Kidney (tissue), 14 donors: ENCODE data around the gene TP63. TPM values are rescaled to one million over a fixed set of nuclear protein-coding genes. Genes with fewer than 3 reads are reported as not detected.

Experiments used
- DNase-seq, 5 donors: peaks; one replicate each; pipeline ENCODE4 v3.0.0-alpha.2; 2013 to 2020
- FAIRE-seq: peaks from 2 replicates; lab custom pipeline; 2012; peaks lifted over from hg19 to GRCh38; lab: Jason Lieb, UNC
- H3K27ac ChIP-seq, 2 donors: one replicate each; pipeline ENCODE4 v1.7.0; 2013; ENCODE audit warnings: low read depth in 2 of 2, low read length in 2 of 2, inconsistent platforms in 1 of 2
- H3K27me3 ChIP-seq: one replicate; pipeline ENCODE4 v1.7.1; 2013; ENCODE audit warnings: low read length, inconsistent platforms; ENCODE audit not compliant: control insufficient read depth, insufficient read depth
- H3K36me3 ChIP-seq, 3 donors: one replicate each; pipeline versions ENCODE4 v1.7.0 to v1.7.1; 2013; ENCODE audit warnings: low read length in 3 of 3, control low read depth in 1 of 3, inconsistent platforms in 1 of 3; ENCODE audit not compliant: insufficient read depth in 3 of 3, control insufficient read depth in 2 of 3
- H3K4me1 ChIP-seq, 3 donors: one replicate each; pipeline versions ENCODE4 v1.7.0 to v1.7.1; 2013; ENCODE audit warnings: low read length in 3 of 3, inconsistent platforms in 1 of 3, low read depth in 1 of 3; ENCODE audit not compliant: control insufficient read depth in 2 of 3, insufficient read depth in 2 of 3
- H3K4me3 ChIP-seq, 3 donors: one replicate each; pipeline versions ENCODE4 v1.7.0 to v1.8.1; 2013; ENCODE audit warnings: low read length in 3 of 3, control low read depth in 1 of 3, inconsistent platforms in 1 of 3
- H3K9ac ChIP-seq, 3 donors: one replicate each; pipeline versions ENCODE4 v1.7.0 to v1.7.1; 2013; ENCODE audit warnings: low read length in 3 of 3, control low read depth in 1 of 3, inconsistent platforms in 1 of 3
- H3K9me3 ChIP-seq, 3 donors: one replicate each; pipeline versions ENCODE4 v1.7.0 to v1.7.1; 2013; ENCODE audit warnings: low read length in 3 of 3, control low read depth in 1 of 3, inconsistent platforms in 1 of 3; ENCODE audit not compliant: control insufficient read depth in 2 of 3, insufficient read depth in 1 of 3
- intact Hi-C: fragments of 100-400 bp; cut with DNase I; formaldehyde crosslinking; loops from one replicate; pipeline ENCODE4 v1.11.1; 2022
- polyA plus RNA-seq: library from polyadenylated mRNA; stranded (reverse); fragments of 350-450 nt; fragmentation: Illumina TruSeq; extraction: RNeasy Lipid Tissue Mini Kit (QIAGEN cat#74804); gene quantifications from one replicate; pipeline ENCODE4 v1.2.3, GENCODE V29; 2014; ENCODE audit warnings: low read depth, low replicate concordance; ENCODE audit not compliant: insufficient read depth
- total RNA-seq: library from RNA; stranded (reverse); fragmentation: NEBNext Ultra II Directional; extraction: Animal tissue kit (Norgen Biotek cat#: 25700); gene quantifications from one replicate; pipeline ENCODE4 v1.2.1, GENCODE V29; 2021
- TF ChIP-seq, protein P1 (sequence below): IDR thresholded peaks from 3 replicates; pipeline ENCODE4 v1.5.1; 2012; ENCODE audit warnings: mild to moderate bottlenecking, moderate library complexity, borderline replicate concordance; ENCODE audit not compliant: insufficient read depth; ENCODE audit errors: extremely low read depth
- donor health status: control.
- donor health status: control.
- donor health status: control.
- donor health status: control.
- donor health status: control.
- donor health status: DM: yes; HTN: yes; CAD: no.
- donor health status: Normal renal cell carcinoma (clear cell type).

TP63 gene
- total and polyA plus RNA-seq, 2 donors from 2014 or later: 0.13 to 1.1 TPM

DNA sequence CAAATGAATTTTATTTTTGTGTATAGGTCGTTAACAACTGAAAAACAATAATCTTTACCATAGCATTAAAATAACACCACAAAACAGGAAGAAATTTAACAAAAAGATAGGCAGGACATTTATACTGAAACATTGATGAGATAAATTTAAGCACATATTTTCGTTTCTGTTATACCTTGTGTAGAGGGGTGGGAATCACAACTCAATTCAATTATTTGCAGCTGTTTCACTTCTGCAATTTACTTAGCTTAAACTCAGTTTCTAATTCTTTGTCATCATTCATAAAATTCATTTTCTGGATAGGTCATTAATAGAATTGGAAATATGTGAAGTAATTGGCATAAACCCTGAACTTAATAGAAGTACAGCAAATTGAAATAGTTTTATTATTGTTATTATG lies 42.3 kb downstream of the TP63 start:
- Histone ChIP-seq H3K4me1 (no peaks in the 10 kb centered on the region), H3K36me3 (no peaks in the 10 kb centered on the region), H3K27ac (no peak overlapping the region), H3K4me3 (no peak overlapping the region), H3K9ac (no peak overlapping the region), H3K27me3 (no peaks in the 10 kb centered on the region), H3K9me3 (peaks cover 0 to 8% (median 0%) of the 10 kb centered on the region in 3 donors)
- TF ChIP-seq, protein P1, sequence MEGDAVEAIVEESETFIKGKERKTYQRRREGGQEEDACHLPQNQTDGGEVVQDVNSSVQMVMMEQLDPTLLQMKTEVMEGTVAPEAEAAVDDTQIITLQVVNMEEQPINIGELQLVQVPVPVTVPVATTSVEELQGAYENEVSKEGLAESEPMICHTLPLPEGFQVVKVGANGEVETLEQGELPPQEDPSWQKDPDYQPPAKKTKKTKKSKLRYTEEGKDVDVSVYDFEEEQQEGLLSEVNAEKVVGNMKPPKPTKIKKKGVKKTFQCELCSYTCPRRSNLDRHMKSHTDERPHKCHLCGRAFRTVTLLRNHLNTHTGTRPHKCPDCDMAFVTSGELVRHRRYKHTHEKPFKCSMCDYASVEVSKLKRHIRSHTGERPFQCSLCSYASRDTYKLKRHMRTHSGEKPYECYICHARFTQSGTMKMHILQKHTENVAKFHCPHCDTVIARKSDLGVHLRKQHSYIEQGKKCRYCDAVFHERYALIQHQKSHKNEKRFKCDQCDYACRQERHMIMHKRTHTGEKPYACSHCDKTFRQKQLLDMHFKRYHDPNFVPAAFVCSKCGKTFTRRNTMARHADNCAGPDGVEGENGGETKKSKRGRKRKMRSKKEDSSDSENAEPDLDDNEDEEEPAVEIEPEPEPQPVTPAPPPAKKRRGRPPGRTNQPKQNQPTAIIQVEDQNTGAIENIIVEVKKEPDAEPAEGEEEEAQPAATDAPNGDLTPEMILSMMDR: no peak
- DNase-seq (no peak), FAIRE-seq (no peak)
- intact Hi-C loops: no loop called here

DNA sequence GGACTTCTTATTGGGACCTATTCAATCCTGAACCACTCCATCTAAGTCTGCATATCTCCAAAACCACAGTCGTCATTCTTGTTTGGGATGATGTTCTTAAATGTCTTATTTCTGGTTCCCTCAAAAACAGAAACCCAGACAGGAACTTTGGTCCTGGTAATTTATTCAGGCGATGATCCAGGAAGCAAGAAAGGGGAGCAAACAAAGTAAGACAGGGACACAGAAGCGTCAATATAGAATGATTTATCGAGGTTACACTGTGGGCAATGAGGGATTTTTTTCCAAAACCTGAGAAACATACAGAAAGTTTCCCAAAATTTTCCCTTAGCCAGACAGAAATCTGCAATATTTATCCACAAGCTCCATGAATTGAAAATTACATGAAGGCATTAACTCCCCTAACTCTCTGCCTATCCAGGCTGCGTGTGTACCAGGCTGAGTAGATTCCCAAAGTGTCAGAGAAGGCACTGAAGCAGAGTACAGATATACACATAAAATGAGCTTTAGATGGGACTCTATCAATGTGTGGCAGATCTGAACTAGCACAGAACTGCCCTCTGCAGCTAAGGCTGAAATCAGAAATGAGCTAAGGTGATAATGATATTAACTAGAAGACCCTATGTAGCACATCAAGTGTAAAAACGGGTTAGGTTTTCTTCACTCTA lies 43.2 kb downstream of the TP63 start:
- no peaks in the 10 kb centered on the region for H3K27me3 ChIP-seq
- no peak overlapping the region for H3K27ac ChIP-seq
- no peaks in the 10 kb centered on the region for H3K36me3 ChIP-seq
- peaks cover 0 to 8% (median 0%) of the 10 kb centered on the region in 3 donors for H3K9me3 ChIP-seq
- H3K9ac ChIP-seq: no peak overlapping the region
- no peak for DNase-seq
- H3K4me3 ChIP-seq: no peak overlapping the region
- intact Hi-C loops: no loop called here
- FAIRE-seq: no peak
- TF ChIP-seq, protein P1: no peak
- no peaks in the 10 kb centered on the region for H3K4me1 ChIP-seq

DNA sequence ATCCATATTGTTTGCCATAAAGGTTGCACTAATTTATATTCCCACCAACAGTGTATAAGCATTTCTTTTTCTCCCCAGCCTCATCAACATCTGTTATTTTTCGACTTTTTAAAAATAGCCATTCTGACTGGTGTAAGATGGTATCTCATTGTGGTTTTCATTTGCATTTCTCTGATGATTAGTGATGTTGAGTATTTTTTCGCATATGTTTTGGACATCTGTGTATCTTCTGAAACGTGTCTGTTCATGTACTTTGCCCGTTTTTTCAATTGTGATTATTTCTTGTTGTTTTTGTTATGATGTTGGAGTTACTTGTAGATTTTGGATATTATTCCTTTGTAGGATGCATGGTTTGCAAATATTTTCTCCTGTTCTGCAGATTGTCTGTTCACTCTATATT lies 46.5 kb downstream of the TP63 start:
- intact Hi-C loops: no loop called here

More for the DNA sequence above, 46.5 kb downstream of the TP63 start:
- Histone ChIP-seq H3K27me3 (no peaks in the 10 kb centered on the region), H3K4me1 (no peaks in the 10 kb centered on the region), H3K36me3 (no peaks in the 10 kb centered on the region), H3K27ac (no peak overlapping the region), H3K9ac (no peak overlapping the region), H3K9me3 (peaks cover 0 to 8% (median 0%) of the 10 kb centered on the region in 3 donors), H3K4me3 (no peak overlapping the region)
- TF ChIP-seq, protein P1: no peak
- FAIRE-seq (no peak), DNase-seq (no peak)
